Esophagus muscularis mucosa (tissue), 4 donors: Measurements from ENCODE around the gene REL. TPM values are rescaled to one million over a fixed set of nuclear protein-coding genes. Genes with fewer than 3 reads are reported as not detected.
A peak's percentile ranks its signal among the peaks of the same experiment; 100 is the strongest.
"Not testable (repeated sequence)": the region's sequence is repeated elsewhere in the genome, so short reads cannot be mapped to it uniquely, and the experiment has no call there.

Source experiments
- DNase-seq: peaks from one replicate; pipeline ENCODE4 v3.0.0-alpha.2; 2017; ENCODE audit errors: extremely low spot score
- H3K27ac ChIP-seq, 4 donors: fragments of 200-600 bp; sonication (generic); replicated peaks in 1 of 4; 1 replicate in 3 of 4; 2 replicates in 1 of 4; pipeline ENCODE4 v1.5.1; 2016 to 2019; ENCODE audit warnings: mild to moderate bottlenecking in 1 of 4
- H3K27me3 ChIP-seq, 4 donors: fragments of 200-600 bp; sonication (generic); one replicate each; pipeline versions ENCODE4 v1.5.1 to v1.6.0; 2016 to 2019
- H3K36me3 ChIP-seq, 4 donors: fragments of 200-600 bp; sonication (generic); one replicate each; pipeline ENCODE4 v1.5.1; 2016 to 2019
- H3K4me1 ChIP-seq, 4 donors: fragments of 200-600 bp; sonication (generic); one replicate each; pipeline ENCODE4 v1.5.1; 2016 to 2019
- H3K4me3 ChIP-seq, 4 donors: fragments of 200-600 bp; sonication (generic); 1 replicate in 2 of 4; 2 replicates in 2 of 4; pipeline ENCODE4 v1.5.1; 2016 to 2019; ENCODE audit warnings: mild to moderate bottlenecking in 4 of 4, moderate library complexity in 1 of 4
- H3K9me3 ChIP-seq, 4 donors: fragments of 200-600 bp; sonication (generic); 1 replicate in 3 of 4; 2 replicates in 1 of 4; pipeline ENCODE4 v1.5.1; 2016 to 2019
- CTCF ChIP-seq, 3 experiments: fragments of 200-600 bp in 2 of 3; fragments of 450-650 bp in 1 of 3; sonication (generic) in 2 of 3; IDR thresholded peaks; one replicate each; pipeline ENCODE4 v1.5.1; 2017 to 2019; ENCODE audit warnings: antibody characterized with exemption in 3 of 3, mild to moderate bottlenecking in 2 of 3, moderate library complexity in 1 of 3
- EP300 ChIP-seq: sonication (generic); formaldehyde crosslinking; IDR thresholded peaks from one replicate; pipeline ENCODE4 v1.6.1; 2017; ENCODE audit warnings: antibody characterized with exemption
- POLR2A ChIP-seq: fragments of 450-650 bp; IDR thresholded peaks from one replicate; pipeline ENCODE4 v1.6.1; 2017; ENCODE audit warnings: antibody characterized with exemption, moderate library complexity, mild to moderate bottlenecking, low read depth
- POLR2AphosphoS5 ChIP-seq, 2 donors: sonication (generic); formaldehyde crosslinking; IDR thresholded peaks; one replicate each; pipeline ENCODE4 v1.6.1; 2017; ENCODE audit warnings: antibody characterized with exemption in 2 of 2
- WGBS: methylation state at CpG from one replicate; pipeline ENCODE4 v1.1.5; 2018; 5-methylcytosine and 5-hydroxymethylcytosine counted together
- intact Hi-C: fragments of 100-400 bp; cut with DNase I; formaldehyde crosslinking; loops from one replicate; pipeline ENCODE4 v1.15.1; 2023
- total RNA-seq, 4 donors: library from RNA; depleted of rRNA; stranded (reverse); fragments of >200 nt; gene quantifications; one replicate each; pipeline versions ENCODE4 v1.1.0 to v1.2.1, GENCODE V29; 2016

Gene REL
- total RNA-seq, 4 donors from 2014 or later = 9.1 to 16.2 (median 9.5) TPM

GRCh38 chr2:60855989-60856669 is 25.2 kb upstream of the REL start:
- no peak for TF ChIP-seq CTCF (IDR thresholded peaks at IDR 0.05)
- TF ChIP-seq EP300 = no peak
- TF ChIP-seq POLR2AphosphoS5 (IDR thresholded peaks at IDR 0.05) = no peak
- no peak for TF ChIP-seq POLR2A
- H3K27me3 ChIP-seq = no peaks in the 10 kb centered on the region
- WGBS = 93% methylated on average over 5 of the region's 5 CpGs
- H3K36me3 ChIP-seq = no peaks in the 10 kb centered on the region
- intact Hi-C loops = no loop called here
- H3K9me3 ChIP-seq = no peaks in the 10 kb centered on the region
- no peaks in the 10 kb centered on the region for H3K4me1 ChIP-seq
- DNase-seq = no peak
- H3K4me3 ChIP-seq = no peak overlapping the region
- no peak overlapping the region for H3K27ac ChIP-seq

DNA sequence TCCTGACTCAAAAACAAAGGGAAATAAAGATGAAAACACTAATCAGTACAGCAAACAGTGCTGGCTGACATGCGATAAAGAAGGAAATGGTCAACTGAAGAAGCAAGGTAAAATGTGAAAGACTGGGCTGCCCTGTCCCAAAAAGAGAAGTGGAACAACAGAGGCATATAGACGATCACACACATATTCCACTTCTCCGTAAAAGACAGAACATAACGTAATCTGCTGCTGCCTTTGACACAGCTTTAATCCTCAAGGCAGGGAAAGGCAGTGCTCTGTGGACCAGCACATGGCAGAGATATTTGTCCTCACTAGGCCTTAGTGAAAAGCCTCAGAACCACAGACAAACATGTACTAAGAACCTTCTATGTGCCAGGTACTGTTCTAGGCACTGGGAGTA is 24.3 kb upstream of the REL start:
- DNase-seq = no peak
- intact Hi-C loops = no loop called here
- H3K4me1 ChIP-seq = no peaks in the 10 kb centered on the region
- H3K27me3 ChIP-seq = no peaks in the 10 kb centered on the region
- TF ChIP-seq POLR2AphosphoS5 (IDR thresholded peaks at IDR 0.05) (no peak), EP300 (no peak), POLR2A (no peak), CTCF (IDR thresholded peaks at IDR 0.05) (no peak)
- no peak overlapping the region for H3K4me3 ChIP-seq
- no peak overlapping the region for H3K27ac ChIP-seq
- no peaks in the 10 kb centered on the region for H3K36me3 ChIP-seq
- no peaks in the 10 kb centered on the region for H3K9me3 ChIP-seq
- WGBS = 87% methylated on average over 4 of the region's 4 CpGs

- TF ChIP-seq CTCF (IDR thresholded peaks at IDR 0.05) = no peak
- TF ChIP-seq POLR2AphosphoS5 (IDR thresholded peaks at IDR 0.05) = no peak
- no peak for TF ChIP-seq EP300
- TF ChIP-seq POLR2A = no peak
- Histone ChIP-seq H3K9me3 (no peaks in the 10 kb centered on the region), H3K4me3 (no peak overlapping the region), H3K27me3 (no peaks in the 10 kb centered on the region), H3K27ac (no peak overlapping the region), H3K4me1 (no peaks in the 10 kb centered on the region), H3K36me3 (no peaks in the 10 kb centered on the region)
- intact Hi-C loops = no loop called here
- no peak for DNase-seq
- 84% methylated on average over 3 of the region's 3 CpGs for WGBS
These were observed 22.5 kb upstream of the REL start for GRCh38 chr2:60858897-60859311.

DNA sequence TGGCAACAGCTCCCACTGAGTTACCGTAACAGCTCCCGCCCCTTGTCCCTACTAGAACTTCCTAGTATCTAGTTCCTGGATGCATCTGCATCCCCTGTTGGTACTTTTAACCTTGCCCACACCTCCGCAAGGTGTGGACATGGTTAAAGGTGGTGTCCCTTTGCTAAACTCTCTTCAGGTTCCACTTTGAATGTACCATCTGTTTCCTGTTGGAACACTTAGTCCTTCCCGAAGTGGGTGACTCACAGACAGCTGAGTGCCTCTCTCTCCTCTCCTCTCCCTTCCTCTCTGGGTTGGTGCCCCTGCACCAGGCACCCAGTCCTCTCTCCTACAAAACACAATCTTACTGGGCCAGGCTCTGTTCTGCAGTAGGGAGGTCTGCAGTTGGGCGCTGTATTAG is 19.6 kb upstream of the REL start:
- intact Hi-C loops = no loop called here
- no peak for DNase-seq
- WGBS = 88% methylated on average over 5 of the region's 5 CpGs
- TF ChIP-seq POLR2AphosphoS5 (IDR thresholded peaks at IDR 0.05) (no peak), POLR2A (no peak), CTCF (IDR thresholded peaks at IDR 0.05) (no peak), EP300 (no peak)
- Histone ChIP-seq H3K36me3 (no peaks in the 10 kb centered on the region), H3K27ac (no peak overlapping the region), H3K9me3 (no peaks in the 10 kb centered on the region), H3K27me3 (no peaks in the 10 kb centered on the region), H3K4me3 (no peak overlapping the region), H3K4me1 (no peaks in the 10 kb centered on the region)

DNA sequence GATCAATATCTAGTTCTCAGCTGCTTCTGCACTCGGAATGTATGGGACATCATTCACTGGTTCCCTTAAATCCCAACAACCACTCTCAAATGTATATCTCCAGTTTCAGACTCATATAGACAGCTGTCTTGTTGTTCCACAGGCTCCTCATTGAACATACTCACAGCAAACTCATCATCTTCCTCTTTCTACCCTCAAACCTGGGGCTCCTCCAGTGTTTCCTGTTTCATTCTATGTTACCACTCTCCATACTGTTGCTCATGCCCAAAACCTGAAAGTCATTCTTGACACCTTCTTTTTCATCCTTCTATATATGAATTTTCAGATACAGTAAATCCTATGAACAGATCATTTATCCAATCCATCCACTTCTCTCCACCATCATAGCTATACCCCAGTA is 18.7 kb upstream of the REL start:
- H3K27me3 ChIP-seq = no peaks in the 10 kb centered on the region
- H3K4me1 ChIP-seq = peaks cover 0 to 6% (median 0%) of the 10 kb centered on the region in 4 donors
- no peak overlapping the region for H3K27ac ChIP-seq
- peak; percentile 10 for DNase-seq
- no peaks in the 10 kb centered on the region for H3K36me3 ChIP-seq
- intact Hi-C loops = no loop called here
- TF ChIP-seq POLR2AphosphoS5 (IDR thresholded peaks at IDR 0.05) (no peak), CTCF (IDR thresholded peaks at IDR 0.05) (no peak), POLR2A (no peak), EP300 (no peak)
- H3K9me3 ChIP-seq = no peaks in the 10 kb centered on the region
- H3K4me3 ChIP-seq = no peak overlapping the region
- 92% methylated on average over 1 of the region's 1 CpG for WGBS

GRCh38 chr2:60865361-60865760 is 16.0 kb upstream of the REL start:
- WGBS = 75% methylated on average over 3 of the region's 3 CpGs
- H3K4me3 ChIP-seq, H3K27ac ChIP-seq, H3K27me3 ChIP-seq, H3K4me1 ChIP-seq, H3K9me3 ChIP-seq, H3K36me3 ChIP-seq, intact Hi-C loops: not testable (repeated sequence)
- peak; percentile 66 for DNase-seq
